Measurements from ENCODE around the gene SRRM2.

SRRM2 gene

GRCh38 chr16:2817340-2818271 lies 65.2 kb downstream of the SRRM2 start:
- Histone ChIP-seq H4K20me1 (ENCODE audit: insufficient read depth, low read length) (no peaks in the 10 kb centered on the region), H2AFZ (ENCODE audit: low read depth, low read length) (no peak overlapping the region), H3K9ac (ENCODE audit: low read length) (no peak overlapping the region), H3K4me1 (ENCODE audit: low read length) (no peaks in the 10 kb centered on the region), H3K4me3 (ENCODE audit: low read length) (no peak overlapping the region), H3K27me3 (ENCODE audit: low read depth, low read length) (peaks cover 6% of the 10 kb centered on the region; the same call in 1 of the 2 replicates), H3K36me3 (replicated peaks; ENCODE audit: low read depth, low read length) (no peaks in the 10 kb centered on the region), H3K4me2 (ENCODE audit: low read length) (no peak overlapping the region), H3K27ac (ENCODE audit: low read length) (no peak overlapping the region), H3K9me3 (ENCODE audit: insufficient read depth, low read length) (no peaks in the 10 kb centered on the region), H3K79me2 (ENCODE audit: low read length) (no peaks in the 10 kb centered on the region)
- TF ChIP-seq CTCF (IDR thresholded peaks at IDR 0.05; ENCODE audit: low read depth, low read length) (no peak), EZH2phosphoT487 (IDR thresholded peaks at IDR 0.05; ENCODE audit: low read depth) (no peak)

- Histone ChIP-seq H3K36me3 (replicated peaks; ENCODE audit: low read depth, low read length) (no peaks in the 10 kb centered on the region), H3K9ac (ENCODE audit: low read length) (no peak overlapping the region), H2AFZ (ENCODE audit: low read depth, low read length) (no peak overlapping the region), H3K27ac (ENCODE audit: low read length) (no peak overlapping the region), H3K4me2 (ENCODE audit: low read length) (no peak overlapping the region), H3K79me2 (ENCODE audit: low read length) (no peaks in the 10 kb centered on the region), H4K20me1 (ENCODE audit: insufficient read depth, low read length) (no peaks in the 10 kb centered on the region), H3K9me3 (ENCODE audit: insufficient read depth, low read length) (no peaks in the 10 kb centered on the region), H3K4me3 (ENCODE audit: low read length) (no peak overlapping the region), H3K4me1 (ENCODE audit: low read length) (no peaks in the 10 kb centered on the region), H3K27me3 (ENCODE audit: low read depth, low read length) (peaks cover 9% of the 10 kb centered on the region; the same call in 1 of the 2 replicates)
- no peak for TF ChIP-seq CTCF (IDR thresholded peaks at IDR 0.05; ENCODE audit: low read depth, low read length)
- no peak for TF ChIP-seq EZH2phosphoT487 (IDR thresholded peaks at IDR 0.05; ENCODE audit: low read depth)
Observed at GRCh38 chr16:2818272-2818876, 65.9 kb downstream of the SRRM2 start.

GRCh38 chr16:2819179-2819938 lies 66.9 kb downstream of the SRRM2 start:
- Histone ChIP-seq H3K27me3 (ENCODE audit: low read depth, low read length) (peaks cover 9% of the 10 kb centered on the region; the same call in 1 of the 2 replicates), H3K4me3 (ENCODE audit: low read length) (no peak overlapping the region), H3K9me3 (ENCODE audit: insufficient read depth, low read length) (no peaks in the 10 kb centered on the region), H3K4me1 (ENCODE audit: low read length) (no peaks in the 10 kb centered on the region), H3K79me2 (ENCODE audit: low read length) (no peaks in the 10 kb centered on the region), H4K20me1 (ENCODE audit: insufficient read depth, low read length) (no peaks in the 10 kb centered on the region), H2AFZ (ENCODE audit: low read depth, low read length) (no peak overlapping the region), H3K4me2 (ENCODE audit: low read length) (no peak overlapping the region), H3K9ac (ENCODE audit: low read length) (no peak overlapping the region), H3K36me3 (replicated peaks; ENCODE audit: low read depth, low read length) (no peaks in the 10 kb centered on the region), H3K27ac (ENCODE audit: low read length) (no peak overlapping the region)
- TF ChIP-seq EZH2phosphoT487 (IDR thresholded peaks at IDR 0.05; ENCODE audit: low read depth) (no peak), CTCF (IDR thresholded peaks at IDR 0.05; ENCODE audit: low read depth, low read length) (no peak)
